ENCODE measurements around the gene CPEB2.

The CPEB2 gene

GRCh38 chr4:14990484-14990883, 11.8 kb upstream of the CPEB2 start:
- Histone ChIP-seq H3K36me3 (no peaks in the 10 kb centered on the region), H3K27me3 (no peaks in the 10 kb centered on the region), H3K27ac (no peak overlapping the region), H3K4me1 (peaks cover 0 to 13% (median 3%) of the 10 kb centered on the region in 10 experiments; a peak in 8 of 20 replicates), H3K4me3 (no peak overlapping the region), H3K9me3 (replicated peaks in 1 of 11) (no peaks in the 10 kb centered on the region), H4K20me1 (no peaks in the 10 kb centered on the region), H3K4me2 (no peak overlapping the region), H3K9ac (no peak overlapping the region)
- no peak for TF ChIP-seq Cebpa-rat (IDR thresholded peaks at IDR 0.05)

- Histone ChIP-seq H3K4me2 (peak overlapping the region in 5 of 11 experiments; percentile 0 to 34 (median 29); a peak in 4 of 22 replicates), H3K36me3 (no peaks in the 10 kb centered on the region), H4K20me1 (no peaks in the 10 kb centered on the region), H3K9me3 (replicated peaks in 1 of 11) (peaks cover 0 to 11% (median 6%) of the 10 kb centered on the region in 11 experiments; a peak in 10 of 22 replicates), H3K4me3 (no peak overlapping the region), H3K27ac (no peak overlapping the region), H3K27me3 (no peaks in the 10 kb centered on the region), H3K4me1 (peaks cover 0 to 13% (median 3%) of the 10 kb centered on the region in 10 experiments; a peak in 8 of 20 replicates), H3K9ac (no peak overlapping the region)
- TF ChIP-seq Cebpa-rat (IDR thresholded peaks at IDR 0.05), result no peak
Measured at GRCh38 chr4:14994242-14994641, 8.0 kb upstream of the CPEB2 start.

GRCh38 chr4:15001248-15001868, 923 bp upstream of the CPEB2 start:
- H3K9me3 ChIP-seq (replicated peaks in 1 of 11), result peaks cover 0 to 11% (median 6%) of the 10 kb centered on the region in 11 experiments; a peak in 10 of 22 replicates
- H3K4me3 ChIP-seq, result peak overlapping the region; percentile 80 to 100 (median 92)
- peak overlapping the region; percentile 77 to 99 (median 94) for H3K4me2 ChIP-seq
- H3K9ac ChIP-seq, result peak overlapping the region; percentile 90 to 99 (median 95)
- no peaks in the 10 kb centered on the region for H3K36me3 ChIP-seq
- peaks cover 0 to 29% (median 27%) of the 10 kb centered on the region in 11 experiments; a peak in 19 of 22 replicates for H3K27me3 ChIP-seq
- peaks cover 14 to 27% (median 23%) of the 10 kb centered on the region in 11 experiments for H4K20me1 ChIP-seq
- peak overlapping the region; percentile 92 to 99 (median 95) for H3K27ac ChIP-seq
- H3K4me1 ChIP-seq, result peaks cover 0 to 26% (median 19%) of the 10 kb centered on the region in 10 experiments; a peak in 18 of 20 replicates
- no peak for TF ChIP-seq Cebpa-rat (IDR thresholded peaks at IDR 0.05)

GRCh38 chr4:15002659-15003400, 549 bp downstream of the CPEB2 start:
- H3K4me3 ChIP-seq, result peak overlapping the region; percentile 80 to 100 (median 92)
- H4K20me1 ChIP-seq, result peaks cover 20 to 38% (median 29%) of the 10 kb centered on the region in 11 experiments
- H3K9me3 ChIP-seq (replicated peaks in 1 of 11), result no peaks in the 10 kb centered on the region
- H3K4me2 ChIP-seq, result peak overlapping the region; percentile 75 to 99 (median 93)
- no peak for TF ChIP-seq Cebpa-rat (IDR thresholded peaks at IDR 0.05)
- H3K4me1 ChIP-seq, result peaks cover 0 to 28% (median 19%) of the 10 kb centered on the region in 10 experiments; a peak in 18 of 20 replicates
- peak overlapping the region; percentile 90 to 99 (median 95) for H3K9ac ChIP-seq
- peaks cover 0 to 34% (median 29%) of the 10 kb centered on the region in 11 experiments; a peak in 19 of 22 replicates for H3K27me3 ChIP-seq
- H3K36me3 ChIP-seq, result peaks cover 0 to 8% (median 0%) of the 10 kb centered on the region in 11 experiments; a peak in 7 of 22 replicates
- H3K27ac ChIP-seq, result peak overlapping the region; percentile 92 to 99 (median 95)

- Histone ChIP-seq H3K9ac (peak overlapping the region; percentile 90 to 99 (median 95)), H4K20me1 (peaks cover 20 to 43% (median 30%) of the 10 kb centered on the region in 11 experiments), H3K4me1 (peaks cover 0 to 28% (median 19%) of the 10 kb centered on the region in 10 experiments; a peak in 18 of 20 replicates)
Measured at GRCh38 chr4:15003401-15003890, 1.2 kb downstream of the CPEB2 start.

GRCh38 chr4:15003891-15004738, 1.8 kb downstream of the CPEB2 start:
- no peaks in the 10 kb centered on the region for H3K9me3 ChIP-seq (replicated peaks in 1 of 11)
- peak overlapping the region; percentile 92 to 99 (median 95) for H3K27ac ChIP-seq
- peaks cover 0 to 31% (median 19%) of the 10 kb centered on the region in 10 experiments; a peak in 18 of 20 replicates for H3K4me1 ChIP-seq
- peak overlapping the region; percentile 90 to 99 (median 95) for H3K9ac ChIP-seq
- H4K20me1 ChIP-seq, result peaks cover 20 to 46% (median 30%) of the 10 kb centered on the region in 11 experiments
- H3K4me3 ChIP-seq, result peak overlapping the region; percentile 80 to 100 (median 92)
- H3K27me3 ChIP-seq, result peaks cover 0 to 34% (median 29%) of the 10 kb centered on the region in 11 experiments; a peak in 19 of 22 replicates
- TF ChIP-seq Cebpa-rat (IDR thresholded peaks at IDR 0.05), result no peak
- H3K4me2 ChIP-seq, result peak overlapping the region; percentile 82 to 99 (median 93)
- peaks cover 0 to 21% (median 3%) of the 10 kb centered on the region in 11 experiments; a peak in 9 of 22 replicates for H3K36me3 ChIP-seq

More at GRCh38 chr4:15003401-15003890, 1.2 kb downstream of the CPEB2 start:
- Histone ChIP-seq H3K36me3 (peaks cover 0 to 14% (median 0%) of the 10 kb centered on the region in 11 experiments; a peak in 9 of 22 replicates), H3K27ac (peak overlapping the region; percentile 92 to 99 (median 95)), H3K4me2 (peak overlapping the region; percentile 47 to 99 (median 93)), H3K9me3 (replicated peaks in 1 of 11) (no peaks in the 10 kb centered on the region), H3K27me3 (peaks cover 0 to 34% (median 29%) of the 10 kb centered on the region in 11 experiments; a peak in 19 of 22 replicates), H3K4me3 (peak overlapping the region; percentile 80 to 100 (median 92))
- no peak for TF ChIP-seq Cebpa-rat (IDR thresholded peaks at IDR 0.05)

GRCh38 chr4:15004739-15005301, 2.5 kb downstream of the CPEB2 start:
- Histone ChIP-seq H3K4me3 (peak overlapping the region; percentile 80 to 100 (median 92)), H3K36me3 (peaks cover 0 to 28% (median 6%) of the 10 kb centered on the region in 11 experiments; a peak in 10 of 22 replicates), H3K4me1 (peaks cover 0 to 38% (median 19%) of the 10 kb centered on the region in 10 experiments; a peak in 18 of 20 replicates), H3K9me3 (replicated peaks in 1 of 11) (no peaks in the 10 kb centered on the region), H3K4me2 (peak overlapping the region; percentile 82 to 99 (median 93)), H3K9ac (peak overlapping the region; percentile 90 to 99 (median 95)), H3K27ac (peak overlapping the region; percentile 92 to 99 (median 95); a peak in 21 of 22 replicates), H4K20me1 (peaks cover 20 to 53% (median 30%) of the 10 kb centered on the region in 11 experiments), H3K27me3 (peaks cover 0 to 34% (median 29%) of the 10 kb centered on the region in 11 experiments; a peak in 19 of 22 replicates)
- no peak for TF ChIP-seq Cebpa-rat (IDR thresholded peaks at IDR 0.05)
